GM15510 (cell line): ENCODE data around the gene CHMP4A.

Source experiments
- POLR2A ChIP-seq: IDR thresholded peaks from 3 replicates; pipeline ENCODE4 v1.6.1; 2011; ENCODE audit warnings: borderline replicate concordance; ENCODE audit not compliant: insufficient read length; ENCODE audit errors: extremely low read depth

CHMP4A gene

GRCh38 chr14:24253936-24254335 lies 40.6 kb upstream of the CHMP4A start:
- no peak for TF ChIP-seq POLR2A

GRCh38 chr14:24252289-24253124 lies 39.2 kb upstream of the CHMP4A start:
- TF ChIP-seq POLR2A: no peak

GRCh38 chr14:24251880-24252288 lies 38.6 kb upstream of the CHMP4A start:
- TF ChIP-seq POLR2A: no peak

GRCh38 chr14:24250354-24250753 lies 37.1 kb upstream of the CHMP4A start:
- no peak for TF ChIP-seq POLR2A

GRCh38 chr14:24249230-24250021 lies 36.1 kb upstream of the CHMP4A start:
- no peak for TF ChIP-seq POLR2A

DNA sequence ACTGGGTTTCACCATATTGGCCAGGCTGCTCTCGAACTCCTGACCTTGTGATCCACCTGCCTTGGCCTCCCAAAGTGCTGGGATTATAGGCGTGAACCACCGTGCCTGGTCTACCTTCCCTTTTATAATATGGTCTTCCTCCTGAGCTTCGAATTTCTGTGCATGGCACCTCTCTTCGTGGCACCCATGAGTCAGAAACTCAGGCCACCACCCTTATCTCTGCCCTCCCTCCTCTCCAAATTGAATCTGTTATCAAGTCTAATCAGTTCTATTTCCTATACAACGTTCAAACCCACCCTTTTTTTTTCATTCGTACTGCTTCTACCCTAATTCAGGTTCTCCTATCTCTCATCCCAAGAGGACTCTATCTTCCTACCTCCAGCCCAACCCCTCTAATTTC lies 34.1 kb upstream of the CHMP4A start:
- no peak for TF ChIP-seq POLR2A

GRCh38 chr14:24246765-24247212 lies 33.5 kb upstream of the CHMP4A start:
- TF ChIP-seq POLR2A: no peak

DNA sequence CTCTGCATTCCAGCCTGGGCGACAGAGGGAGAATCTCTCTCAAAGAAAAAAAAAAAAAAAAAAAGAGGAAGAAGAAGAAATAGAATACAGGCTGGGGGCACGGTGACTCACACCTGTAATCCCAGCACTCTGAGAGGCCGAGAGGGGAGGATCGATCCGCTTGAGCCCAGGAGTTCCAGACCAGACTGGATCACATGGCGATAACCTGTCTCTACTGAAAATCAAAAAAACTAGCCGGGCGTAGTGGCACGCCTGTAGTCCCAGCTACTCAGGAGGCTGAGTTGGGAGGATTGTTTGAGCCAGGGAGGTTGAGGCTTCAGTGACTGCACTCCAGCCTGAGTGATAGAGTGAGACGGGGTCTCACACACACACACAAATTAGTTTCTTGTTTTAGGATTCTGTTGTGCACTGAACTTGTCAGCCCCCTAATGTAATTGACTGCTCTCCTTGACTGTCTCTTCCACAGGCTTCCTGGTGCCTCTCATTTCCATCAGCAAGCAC lies 30.1 kb upstream of the CHMP4A start:
- TF ChIP-seq POLR2A: no peak

DNA sequence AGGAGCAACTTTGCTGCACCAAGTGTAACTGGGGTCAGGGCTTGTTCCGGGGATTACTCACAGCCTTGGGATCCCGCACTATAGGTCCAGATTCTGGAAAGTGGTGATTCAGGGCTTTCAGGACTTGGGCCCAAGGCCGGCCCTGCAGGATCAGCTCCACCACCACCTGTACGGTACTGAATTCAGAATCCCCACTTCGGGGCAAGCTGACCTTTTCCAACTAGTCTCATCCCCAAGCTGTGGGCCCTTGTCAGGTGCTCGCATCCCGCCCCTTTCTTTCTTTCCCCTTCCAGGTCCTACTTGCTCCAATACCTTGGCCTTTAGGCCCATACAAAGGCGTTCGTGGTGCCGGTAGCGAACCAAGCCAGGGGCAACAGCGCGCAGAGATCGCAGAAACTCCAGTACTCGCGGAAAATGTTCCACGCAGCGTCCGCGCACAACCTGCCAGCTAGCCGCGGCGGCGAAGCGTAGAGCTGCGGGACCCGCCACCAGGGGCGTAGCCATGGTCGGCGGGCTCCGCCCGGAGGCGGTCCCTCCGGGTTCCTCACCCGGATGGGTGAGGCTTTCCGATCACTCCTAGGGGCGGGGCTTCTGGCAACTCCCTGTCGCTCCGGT lies 28.6 kb upstream of the CHMP4A start:
- TF ChIP-seq POLR2A: no peak

- TF ChIP-seq POLR2A: no peak
Measured at GRCh38 chr14:24240110-24240918, 27.0 kb upstream of the CHMP4A start.

DNA sequence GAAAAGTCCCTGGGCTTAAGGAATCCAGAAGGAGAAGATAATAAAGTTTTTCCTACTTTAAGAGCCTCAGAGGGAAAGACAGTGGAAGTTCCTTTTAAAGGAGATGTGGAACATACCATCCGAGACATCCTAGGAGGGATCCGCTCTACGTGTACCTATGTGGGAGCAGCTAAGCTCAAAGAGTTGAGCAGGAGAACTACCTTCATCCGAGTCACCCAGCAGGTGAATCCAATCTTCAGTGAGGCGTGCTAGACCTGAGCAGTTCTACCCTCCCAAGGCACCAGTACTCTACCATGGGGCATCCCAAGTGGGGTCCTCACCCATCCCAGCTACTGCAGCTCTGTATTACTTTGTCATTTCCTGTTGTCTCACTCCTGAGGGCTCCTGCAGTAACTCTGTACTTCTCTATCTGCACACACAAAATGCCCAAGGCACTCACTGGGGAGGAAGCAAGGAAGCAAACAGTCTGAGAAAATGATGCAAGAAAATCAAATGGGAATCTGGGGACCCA lies 25.3 kb upstream of the CHMP4A start:
- no peak for TF ChIP-seq POLR2A

GRCh38 chr14:24238123-24238522 lies 24.8 kb upstream of the CHMP4A start:
- no peak for TF ChIP-seq POLR2A

DNA sequence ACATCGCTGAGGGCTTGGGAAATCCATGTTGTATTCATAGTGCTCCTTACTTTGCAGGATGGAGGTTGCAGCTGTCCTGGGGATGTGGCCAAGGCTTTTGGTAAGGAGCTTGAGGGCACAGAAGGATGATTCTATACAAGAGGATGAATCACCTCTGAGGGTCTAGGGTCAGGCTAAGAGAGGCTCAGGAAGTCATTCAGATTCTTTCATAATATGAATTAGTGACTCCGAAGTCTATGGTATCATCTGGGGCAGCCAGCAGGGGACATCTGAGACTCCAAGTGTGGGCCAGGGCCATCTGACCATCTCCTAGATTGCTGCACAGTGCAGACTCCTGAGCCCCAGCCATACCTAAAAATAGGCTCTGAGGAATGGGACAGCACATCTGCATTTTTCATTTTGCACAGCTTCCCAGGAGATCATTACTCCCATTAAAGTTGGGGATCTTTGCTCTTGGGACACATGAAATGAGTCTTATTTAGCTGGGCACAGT lies 24.2 kb upstream of the CHMP4A start:
- TF ChIP-seq POLR2A: no peak
